ENCODE results near the gene GZMM. TPM values are rescaled to one million over a fixed set of nuclear protein-coding genes. Genes with fewer than 3 reads are reported as not detected.

Gene GZMM
- polyA plus RNA-seq, 1 of the 3 experiments (the other 2 are of a cell fraction) = not detected

DNA sequence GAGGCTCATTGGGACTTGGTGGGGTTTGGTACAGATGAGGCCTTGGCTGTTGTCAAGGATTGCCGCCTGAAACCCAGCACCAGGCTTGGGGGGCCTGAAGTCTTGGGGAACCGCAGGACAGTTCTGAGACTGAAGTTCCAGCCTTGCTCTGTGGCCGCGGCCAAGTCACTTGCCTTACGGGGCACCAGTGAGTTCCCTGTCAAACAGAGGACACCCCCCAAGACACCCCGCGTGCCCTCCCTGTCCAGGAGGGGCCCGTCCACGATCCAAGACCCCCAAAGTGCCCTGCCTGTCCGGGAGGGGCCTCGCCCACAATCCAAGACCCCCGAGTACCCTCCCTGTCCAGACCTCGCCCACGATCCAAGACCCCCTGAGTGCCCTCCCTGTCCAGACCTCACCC lies 9.8 kb upstream of the GZMM start:
- no peak overlapping the region for H2AFZ ChIP-seq (ENCODE audit: low read depth)
- H3K79me2 ChIP-seq (ENCODE audit: insufficient read depth) = peaks cover 50% of the 10 kb centered on the region
- H3K4me3 ChIP-seq (ENCODE audit: low read depth in 2 of 2, low read length in 1 of 2) = peak overlapping the region in 1 of 2 experiments; percentile 94; a peak in 1 of 4 replicates

DNA sequence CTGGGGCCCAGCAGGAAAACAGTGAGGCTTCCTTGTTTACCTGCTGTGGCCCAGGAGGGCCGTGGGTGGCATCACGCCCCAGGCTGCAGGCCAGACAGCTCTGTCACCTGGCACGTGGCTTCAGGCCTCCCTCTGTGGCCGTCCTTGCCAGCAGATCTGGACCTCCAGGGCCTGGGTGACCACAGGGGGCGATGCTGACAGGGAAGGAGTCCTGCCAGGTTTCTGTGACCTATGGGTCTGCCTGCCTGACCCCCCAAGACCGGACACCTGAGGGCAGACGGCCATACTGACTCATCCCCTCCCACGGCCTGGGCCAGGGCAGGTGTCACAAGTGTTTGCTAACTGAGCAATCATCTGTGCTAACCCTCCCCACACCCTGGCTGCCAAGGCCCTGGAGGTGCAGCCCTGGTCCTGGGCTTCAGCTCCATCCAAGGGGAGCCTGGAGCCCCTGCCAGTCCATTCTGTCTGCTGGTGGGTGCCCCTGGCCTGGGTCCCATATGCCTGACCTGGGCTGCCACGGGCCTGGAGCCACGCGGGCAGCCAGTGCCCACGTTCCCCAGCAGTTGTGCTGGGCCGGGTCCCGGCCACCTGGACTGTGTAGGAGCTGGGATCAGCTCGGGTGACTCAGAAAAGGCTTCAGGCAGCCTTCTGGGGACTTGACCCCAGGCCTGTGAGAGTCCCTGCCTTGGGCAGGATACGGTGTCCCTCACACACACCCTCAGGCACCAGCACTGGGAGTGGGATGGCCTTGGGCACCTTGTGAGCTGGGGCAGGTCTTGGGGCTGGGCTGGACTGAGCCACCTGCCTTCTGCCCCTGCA lies 8.6 kb upstream of the GZMM start:
- 62% methylated on average over 6 of the region's 16 CpGs for WGBS (ENCODE audit: low lambda C conversion rate)
- Histone ChIP-seq H3K27me3 (ENCODE audit: insufficient read depth) (no peaks in the 10 kb centered on the region), H3K9me2 (no peaks in the 10 kb centered on the region), H3K27ac (ENCODE audit: low read depth in 2 of 2, low read length in 1 of 2) (no peak overlapping the region; a peak in 1 of 4 replicates), H2AFZ (ENCODE audit: low read depth) (no peak overlapping the region), H3K9me3 (no peaks in the 10 kb centered on the region), H3F3A (replicated peaks; ENCODE audit: insufficient read depth) (no peaks in the 10 kb centered on the region), H3K4me3 (ENCODE audit: low read depth in 2 of 2, low read length in 1 of 2) (no peak overlapping the region), H3K4me1 (ENCODE audit: control insufficient read depth in 1 of 2, insufficient read depth in 2 of 2, low read depth in 1 of 2, low read length in 1 of 2) (peaks cover 11 to 19% of the 10 kb centered on the region in 2 experiments; a peak in 2 of 4 replicates), H3K79me2 (ENCODE audit: insufficient read depth) (peaks cover 50% of the 10 kb centered on the region), H3K36me3 (replicated peaks in 1 of 2; ENCODE audit: control insufficient read depth in 1 of 2, insufficient read depth in 2 of 2, low read length in 1 of 2) (peaks cover 0 to 34% of the 10 kb centered on the region in 2 experiments), H4K20me1 (ENCODE audit: insufficient read depth) (peaks cover 39% of the 10 kb centered on the region), H3K9ac (no peak overlapping the region), H3K4me2 (no peak overlapping the region)
- CTCF ChIA-PET = interaction anchor here (0.7 to 1.3 kb wide), 3 partner anchors 40 to 125 kb away, joined by 3 read pairs; no protein-coding TSS in a partner anchor
- POLR2A ChIA-PET = no interaction called here
- no peak for DNase-seq
- TF ChIP-seq TEAD4 (IDR thresholded peaks at IDR 0.05; ENCODE audit: borderline replicate concordance, insufficient read depth) (no peak), MXI1 (IDR thresholded peaks at IDR 0.05; ENCODE audit: low read depth, low read length) (no peak), TAF1 (IDR thresholded peaks at IDR 0.05; ENCODE audit: borderline replicate concordance, low read depth, low read length) (no peak)
- TF ChIP-seq, protein P1, sequence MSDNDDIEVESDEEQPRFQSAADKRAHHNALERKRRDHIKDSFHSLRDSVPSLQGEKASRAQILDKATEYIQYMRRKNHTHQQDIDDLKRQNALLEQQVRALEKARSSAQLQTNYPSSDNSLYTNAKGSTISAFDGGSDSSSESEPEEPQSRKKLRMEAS (IDR thresholded peaks at IDR 0.05; ENCODE audit: low read depth) = no peak

More for the DNA sequence above, 9.8 kb upstream of the GZMM start:
- H3K9me3 ChIP-seq = no peaks in the 10 kb centered on the region
- H3K9ac ChIP-seq = peak overlapping the region; percentile 87
- H3K4me2 ChIP-seq = peak overlapping the region; percentile 99
- H3K4me1 ChIP-seq (ENCODE audit: control insufficient read depth in 1 of 2, insufficient read depth in 2 of 2, low read depth in 1 of 2, low read length in 1 of 2) = peaks cover 11 to 19% of the 10 kb centered on the region in 2 experiments; a peak in 2 of 4 replicates
- H4K20me1 ChIP-seq (ENCODE audit: insufficient read depth) = peaks cover 39% of the 10 kb centered on the region
- no peaks in the 10 kb centered on the region for H3K9me2 ChIP-seq
- H3K36me3 ChIP-seq (replicated peaks in 1 of 2; ENCODE audit: control insufficient read depth in 1 of 2, insufficient read depth in 2 of 2, low read length in 1 of 2) = peaks cover 0 to 27% of the 10 kb centered on the region in 2 experiments
- WGBS (ENCODE audit: low lambda C conversion rate) = 100% methylated on average over 2 of the region's 14 CpGs
- ChIA-PET POLR2A (no interaction called here), CTCF (interaction anchor here (0.8 to 1.0 kb wide), 2 partner anchors 10 to 38 kb away, joined by 3 to 4 read pairs; no protein-coding TSS in a partner anchor)
- no peak for DNase-seq
- H3K27me3 ChIP-seq (ENCODE audit: insufficient read depth) = no peaks in the 10 kb centered on the region
- no peak for TF ChIP-seq FOXM1 (IDR thresholded peaks at IDR 0.05; ENCODE audit: low read depth)
- TF ChIP-seq TAF1 (IDR thresholded peaks at IDR 0.05; ENCODE audit: borderline replicate concordance, low read depth, low read length) = no peak
- no peak for TF ChIP-seq SIN3A (IDR thresholded peaks at IDR 0.05; ENCODE audit: borderline replicate concordance, low read depth, low read length)
- no peak for TF ChIP-seq RAD21 (IDR thresholded peaks at IDR 0.05; ENCODE audit: low read length)
- no peak for TF ChIP-seq JUND (IDR thresholded peaks at IDR 0.05)
- TF ChIP-seq, protein P1 (IDR thresholded peaks at IDR 0.05; ENCODE audit: low read depth) = no peak
- no peak for TF ChIP-seq POLR2AphosphoS5 (IDR thresholded peaks at IDR 0.05; ENCODE audit: low read depth, low read length)
- no peak for TF ChIP-seq RXRA (IDR thresholded peaks at IDR 0.05; ENCODE audit: borderline replicate concordance, low read depth)
- no peak for TF ChIP-seq NRF1 (IDR thresholded peaks at IDR 0.05; ENCODE audit: low read depth, low read length)
- TF ChIP-seq TCF12 (IDR thresholded peaks at IDR 0.05) = no peak
- no peak for TF ChIP-seq GABPA (IDR thresholded peaks at IDR 0.05; ENCODE audit: low read depth)
- no peak for TF ChIP-seq ELF1 (IDR thresholded peaks at IDR 0.05)
- TF ChIP-seq RFX5 (IDR thresholded peaks at IDR 0.05; ENCODE audit: low read length) = no peak
- TF ChIP-seq GATA2 (CRISPR knock-in tag; IDR thresholded peaks at IDR 0.05) = no peak
- H3F3A ChIP-seq (replicated peaks; ENCODE audit: insufficient read depth) = no peaks in the 10 kb centered on the region
- H3K27ac ChIP-seq (ENCODE audit: low read depth in 2 of 2, low read length in 1 of 2) = peak overlapping the region in 1 of 2 experiments; percentile 76; a peak in 2 of 4 replicates
